ENCODE measurements around the gene ODAD2.
A peak's percentile ranks its signal among the peaks of the same experiment; 100 is the strongest.
"Not testable (repeated sequence)": the region's sequence is repeated elsewhere in the genome, so short reads cannot be mapped to it uniquely, and the experiment has no call there.

ODAD2 gene

GRCh38 chr10:28008054-28008453, 9.2 kb upstream of the ODAD2 start:
- Histone ChIP-seq H3K27me3 (replicated peaks) (no peaks in the 10 kb centered on the region), H3K36me3 (replicated peaks) (no peaks in the 10 kb centered on the region), H3K27ac (no peak overlapping the region), H3K4me3 (ENCODE audit: low read depth, low read length) (no peak overlapping the region)
- no peak for TF ChIP-seq CTCF (IDR thresholded peaks at IDR 0.05; ENCODE audit: low read depth, low read length, missing control alignments)
- no peak for DNase-seq
- in situ Hi-C loops (cut with HindIII; ENCODE audit: low pct_ligation_motif_present, low sequenced_read_pairs) = no loop called here

- Histone ChIP-seq H3K36me3 (replicated peaks) (no peaks in the 10 kb centered on the region), H3K27me3 (replicated peaks) (no peaks in the 10 kb centered on the region), H3K4me3 (ENCODE audit: low read depth, low read length) (no peak overlapping the region), H3K27ac (no peak overlapping the region)
- DNase-seq = no peak
- in situ Hi-C loops (cut with HindIII; ENCODE audit: low pct_ligation_motif_present, low sequenced_read_pairs) = no loop called here
- TF ChIP-seq CTCF (IDR thresholded peaks at IDR 0.05; ENCODE audit: low read depth, low read length, missing control alignments) = no peak
Observed at GRCh38 chr10:28001353-28001752, 2.5 kb upstream of the ODAD2 start.

- in situ Hi-C loops (cut with HindIII; ENCODE audit: low pct_ligation_motif_present, low sequenced_read_pairs) = no loop called here
- H3K4me3 ChIP-seq (ENCODE audit: low read depth, low read length) = peak overlapping the region; percentile 68
- H3K27me3 ChIP-seq (replicated peaks) = no peaks in the 10 kb centered on the region
Observed at GRCh38 chr10:27998178-27998953, 513 bp downstream of the ODAD2 start.

DNA sequence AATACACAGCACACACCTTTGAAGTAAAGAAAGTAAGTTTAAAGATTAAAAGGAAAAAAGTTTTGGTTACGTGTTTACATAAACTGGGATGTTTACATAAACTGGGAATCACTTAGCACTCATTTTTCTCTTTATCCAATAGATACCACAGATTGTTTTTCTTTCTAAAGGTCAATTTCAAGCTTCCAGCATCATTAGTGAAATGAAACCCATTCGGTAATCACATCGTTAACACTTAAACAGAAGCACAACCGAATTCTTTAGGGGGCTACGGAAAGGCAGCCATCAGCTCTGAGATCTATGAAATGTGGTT, 1.1 kb downstream of the ODAD2 start:
- Histone ChIP-seq H3K4me3 (ENCODE audit: low read depth, low read length) (peak overlapping the region; percentile 68), H3K36me3 (replicated peaks) (no peaks in the 10 kb centered on the region), H3K27ac (no peak overlapping the region), H3K27me3 (replicated peaks) (no peaks in the 10 kb centered on the region)
- no peak for TF ChIP-seq CTCF (IDR thresholded peaks at IDR 0.05; ENCODE audit: low read depth, low read length, missing control alignments)
- no peak for DNase-seq
- in situ Hi-C loops (cut with HindIII; ENCODE audit: low pct_ligation_motif_present, low sequenced_read_pairs) = no loop called here

More at GRCh38 chr10:27998178-27998953, 513 bp downstream of the ODAD2 start:
- Histone ChIP-seq H3K36me3 (replicated peaks) (no peaks in the 10 kb centered on the region), H3K27ac (no peak overlapping the region)
- no peak for TF ChIP-seq CTCF (IDR thresholded peaks at IDR 0.05; ENCODE audit: low read depth, low read length, missing control alignments)
- peak; percentile 19 for DNase-seq

GRCh38 chr10:27995311-27995710, 3.6 kb downstream of the ODAD2 start:
- no peaks in the 10 kb centered on the region for H3K36me3 ChIP-seq (replicated peaks)
- in situ Hi-C loops (cut with HindIII; ENCODE audit: low pct_ligation_motif_present, low sequenced_read_pairs) = no loop called here
- no peak for DNase-seq
- no peak overlapping the region for H3K27ac ChIP-seq
- H3K27me3 ChIP-seq (replicated peaks) = no peaks in the 10 kb centered on the region
- no peak overlapping the region for H3K4me3 ChIP-seq (ENCODE audit: low read depth, low read length)
- TF ChIP-seq CTCF (IDR thresholded peaks at IDR 0.05; ENCODE audit: low read depth, low read length, missing control alignments) = no peak

DNA sequence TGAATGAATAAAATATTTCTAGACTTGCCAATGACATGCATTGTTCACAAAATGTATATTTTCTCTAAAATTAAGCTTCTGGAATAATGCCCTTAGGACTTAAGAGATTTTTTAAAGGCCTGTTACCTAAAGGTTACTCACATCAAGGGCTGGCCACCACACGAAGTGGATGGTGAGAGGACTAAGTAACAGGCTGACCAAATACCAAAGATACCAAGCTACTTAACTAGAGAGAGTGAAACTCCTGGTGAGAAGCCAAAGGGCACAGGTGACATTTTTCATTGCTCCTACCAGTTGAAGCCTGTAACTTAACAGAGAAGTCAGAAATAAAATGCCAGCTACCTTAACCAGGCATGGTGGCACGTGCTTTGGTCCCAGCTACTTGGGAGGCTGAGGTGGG, 9.5 kb downstream of the ODAD2 start:
- H3K27me3 ChIP-seq (replicated peaks); H3K27ac ChIP-seq; in situ Hi-C loops (cut with HindIII; ENCODE audit: low pct_ligation_motif_present, low sequenced_read_pairs); H3K4me3 ChIP-seq (ENCODE audit: low read depth, low read length); DNase-seq; H3K36me3 ChIP-seq (replicated peaks): not testable (repeated sequence)
